Ramos (cell line): ENCODE data around the gene HLA-DPB1.

Experiments
- in situ Hi-C: fragments of 300-500 bp; cut with MboI; formaldehyde crosslinking; loops from one replicate; pipeline ENCODE4 v1.14.3; 2022; ENCODE audit warnings: low sequenced_read_pairs; ENCODE audit not compliant: unreplicated experiment

HLA-DPB1 gene

DNA sequence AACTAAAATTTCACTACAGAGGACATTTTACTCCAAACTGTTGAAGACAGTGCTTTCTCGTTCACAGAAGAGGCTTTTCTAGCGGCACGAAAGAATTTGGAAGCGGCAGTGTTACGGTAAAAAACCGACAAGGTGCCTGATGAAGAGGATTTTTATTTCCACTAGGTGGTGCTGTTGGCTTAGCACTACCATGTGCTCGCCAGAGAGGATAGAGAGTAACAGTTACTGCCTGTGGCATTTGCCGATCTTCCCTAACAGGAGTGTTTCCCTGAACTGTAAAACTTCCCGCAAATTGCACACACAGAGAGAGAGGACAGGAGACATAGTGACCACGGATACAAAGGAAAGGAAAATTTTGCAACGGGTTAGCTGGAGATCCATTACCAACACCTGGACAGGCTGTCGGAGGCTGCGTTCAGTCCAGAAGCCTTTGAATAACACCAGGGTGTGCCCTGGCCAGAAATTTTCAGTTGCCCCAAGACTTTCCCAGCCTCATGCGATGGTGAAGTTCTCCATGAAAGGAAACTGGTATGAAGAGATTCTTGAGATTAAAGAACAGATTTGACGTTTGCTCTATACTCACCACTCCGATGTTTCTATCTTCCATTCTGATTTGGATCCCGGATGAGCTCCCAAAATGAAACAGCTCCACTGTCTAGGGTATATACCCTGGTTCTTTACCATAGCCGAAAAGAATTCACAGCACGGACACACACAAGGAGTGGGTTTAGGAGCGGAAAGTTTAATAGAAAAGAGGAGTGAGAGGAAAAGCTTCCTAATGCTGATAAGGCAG is 48.1 kb downstream of the HLA-DPB1 start:
- in situ Hi-C loops = no loop called here

DNA sequence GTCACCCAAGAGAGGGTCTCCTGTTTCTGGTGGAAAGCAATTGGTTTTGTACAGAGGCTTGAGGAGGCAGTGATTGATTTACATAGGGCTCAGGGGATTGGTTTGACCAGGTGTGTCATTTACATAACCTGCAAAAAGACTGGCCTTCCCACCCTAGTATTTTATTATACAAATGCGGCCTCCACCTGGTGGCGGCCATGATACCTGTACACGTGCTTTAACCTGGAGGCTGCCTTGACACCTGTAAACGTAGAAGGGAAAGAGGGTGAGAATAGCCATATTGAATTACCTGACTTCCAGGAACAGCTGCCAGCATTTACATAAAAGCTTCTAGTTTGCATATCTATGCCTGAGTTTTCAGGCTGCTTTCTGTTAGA is 48.7 kb downstream of the HLA-DPB1 start:
- in situ Hi-C loops = no loop called here

DNA sequence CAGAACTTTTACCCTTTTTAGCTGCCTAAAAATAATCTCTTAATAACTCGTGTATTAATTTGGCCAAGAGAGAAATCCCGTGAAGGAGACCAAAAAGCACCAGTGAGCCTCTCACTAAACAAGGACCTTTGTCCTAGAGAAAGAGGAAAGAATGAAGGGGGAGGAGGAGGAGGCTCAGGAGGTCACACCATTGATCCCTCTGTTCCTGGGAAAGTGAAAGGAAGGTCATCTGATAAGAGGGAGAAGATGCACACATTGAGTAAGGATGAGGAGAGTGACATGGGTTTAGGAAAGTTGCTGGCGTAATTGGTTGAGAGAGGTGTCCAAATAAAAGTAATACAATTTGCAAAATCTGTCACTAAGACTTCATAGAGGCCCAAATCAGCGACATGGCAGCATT is 49.2 kb downstream of the HLA-DPB1 start:
- in situ Hi-C loops = no loop called here

DNA sequence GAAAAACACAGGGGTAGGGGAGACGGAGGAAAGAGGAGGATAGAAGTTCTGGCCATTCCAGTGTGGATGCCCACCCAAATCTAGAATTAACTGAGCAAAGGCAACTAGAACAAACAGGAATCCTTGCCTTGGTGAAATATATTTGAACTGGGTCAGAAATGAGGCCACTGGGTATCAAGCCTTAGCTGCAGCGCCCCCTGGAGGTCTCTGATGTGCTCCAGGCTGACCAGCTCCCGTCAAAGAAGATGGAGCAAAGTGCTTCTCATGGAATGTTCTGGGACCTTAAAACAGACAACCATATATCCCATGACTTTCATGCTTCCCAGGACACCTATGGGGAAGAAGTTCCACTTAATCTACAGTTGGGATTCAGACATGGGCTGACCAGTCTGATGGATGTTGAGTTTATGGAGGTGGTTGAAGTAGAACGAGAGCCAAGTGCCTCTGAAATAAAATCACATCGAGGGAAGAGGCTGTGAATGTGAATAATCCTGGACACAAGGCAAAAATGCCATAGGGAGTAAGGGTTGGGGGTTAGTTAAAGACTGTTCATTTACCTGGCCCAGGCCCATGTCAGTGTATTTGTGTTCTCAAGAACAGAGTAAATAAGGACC is 50.4 kb downstream of the HLA-DPB1 start:
- in situ Hi-C loops = no loop called here

GRCh38 chr6:33128318-33128717 is 52.5 kb downstream of the HLA-DPB1 start:
- in situ Hi-C loops = no loop called here

GRCh38 chr6:33132081-33132524 is 56.3 kb downstream of the HLA-DPB1 start:
- in situ Hi-C loops = no loop called here

GRCh38 chr6:33136310-33136900 is 60.6 kb downstream of the HLA-DPB1 start:
- in situ Hi-C loops = no loop called here
